OCI-LY7 (cell line): Measurements from ENCODE around the gene TMEM42.

Source experiments
- CTCF ChIP-seq: fragments of 200-600 bp; sonication (generic); conservative IDR thresholded peaks from 2 replicates; pipeline ENCODE4 v1.5.1; 2014; ENCODE audit warnings: mild to moderate bottlenecking, antibody characterized with exemption, low read length, moderate library complexity, mixed read lengths
- EZH2phosphoT487 ChIP-seq: fragments of 200-600 bp; sonication (generic); IDR thresholded peaks from 2 replicates; pipeline ENCODE4 v1.6.1; 2018; ENCODE audit warnings: low read depth, borderline replicate concordance, mild to moderate bottlenecking, mixed run types, antibody characterized with exemption, low read length, moderate library complexity, mixed read lengths

GRCh38 chr3:44875596-44875995 lies 13.9 kb downstream of the TMEM42 start:
- TF ChIP-seq CTCF: no peak
- TF ChIP-seq EZH2phosphoT487: no peak
